ENCODE measurements around the gene CLDN25. TPM values are rescaled to one million over a fixed set of nuclear protein-coding genes. Genes with fewer than 3 reads are reported as not detected.

The CLDN25 gene
- total RNA-seq, 1 donor from 2014 or later, result not detected

DNA sequence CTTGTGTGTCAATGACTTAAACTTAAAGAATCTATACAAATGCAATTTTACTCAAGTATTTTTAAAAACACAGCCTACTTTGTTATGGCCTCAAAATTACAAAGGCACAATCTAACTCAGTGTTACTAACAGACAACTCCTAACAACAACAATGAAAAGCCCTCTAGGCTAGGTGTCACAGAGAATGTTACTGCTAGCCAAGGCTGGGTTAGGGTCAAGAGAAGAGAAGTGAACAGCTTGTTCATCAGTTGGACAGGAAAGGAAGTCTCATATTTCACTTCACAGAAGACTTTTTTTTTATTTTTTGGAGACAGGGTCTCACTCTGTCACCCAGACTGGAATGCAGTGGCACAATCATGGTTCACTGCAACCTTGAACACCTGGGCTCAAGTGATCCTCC lies 26.0 kb downstream of the CLDN25 start:
- Mint-ChIP-seq H3K36me3 (ENCODE audit: low read depth, unreplicated experiment) (peaks cover 28% of the 10 kb centered on the region), H3K9me3 (ENCODE audit: unreplicated experiment) (no peaks in the 10 kb centered on the region), H3K4me3 (ENCODE audit: unreplicated experiment) (no peak overlapping the region), H3K27ac (ENCODE audit: unreplicated experiment) (no peak overlapping the region), H3K4me1 (ENCODE audit: unreplicated experiment) (no peaks in the 10 kb centered on the region), H3K27me3 (ENCODE audit: unreplicated experiment) (no peaks in the 10 kb centered on the region)
- no peak for DNase-seq (ENCODE audit: low spot score)
- TF ChIP-seq, protein P1, sequence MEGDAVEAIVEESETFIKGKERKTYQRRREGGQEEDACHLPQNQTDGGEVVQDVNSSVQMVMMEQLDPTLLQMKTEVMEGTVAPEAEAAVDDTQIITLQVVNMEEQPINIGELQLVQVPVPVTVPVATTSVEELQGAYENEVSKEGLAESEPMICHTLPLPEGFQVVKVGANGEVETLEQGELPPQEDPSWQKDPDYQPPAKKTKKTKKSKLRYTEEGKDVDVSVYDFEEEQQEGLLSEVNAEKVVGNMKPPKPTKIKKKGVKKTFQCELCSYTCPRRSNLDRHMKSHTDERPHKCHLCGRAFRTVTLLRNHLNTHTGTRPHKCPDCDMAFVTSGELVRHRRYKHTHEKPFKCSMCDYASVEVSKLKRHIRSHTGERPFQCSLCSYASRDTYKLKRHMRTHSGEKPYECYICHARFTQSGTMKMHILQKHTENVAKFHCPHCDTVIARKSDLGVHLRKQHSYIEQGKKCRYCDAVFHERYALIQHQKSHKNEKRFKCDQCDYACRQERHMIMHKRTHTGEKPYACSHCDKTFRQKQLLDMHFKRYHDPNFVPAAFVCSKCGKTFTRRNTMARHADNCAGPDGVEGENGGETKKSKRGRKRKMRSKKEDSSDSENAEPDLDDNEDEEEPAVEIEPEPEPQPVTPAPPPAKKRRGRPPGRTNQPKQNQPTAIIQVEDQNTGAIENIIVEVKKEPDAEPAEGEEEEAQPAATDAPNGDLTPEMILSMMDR (IDR thresholded peaks at IDR 0.05; ENCODE audit: unreplicated experiment), result no peak

DNA sequence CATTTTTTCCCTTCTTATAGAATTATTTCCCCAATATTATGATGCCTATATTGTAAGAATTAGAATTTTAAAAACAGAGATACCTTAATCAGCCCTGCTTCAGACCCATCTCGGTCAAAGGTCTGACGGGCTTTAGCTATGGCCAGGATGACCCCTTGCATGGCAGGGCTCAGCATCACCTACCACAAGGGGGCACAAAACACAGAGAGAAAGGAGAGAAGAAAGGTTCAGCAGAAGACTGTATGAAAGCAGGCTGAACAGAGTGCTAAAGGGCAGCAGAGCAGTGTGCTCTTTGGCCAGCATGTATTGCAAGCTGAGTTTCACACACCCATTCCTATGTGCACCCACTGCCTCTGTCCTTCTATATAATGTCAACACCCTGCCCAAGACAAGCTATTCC lies 26.8 kb downstream of the CLDN25 start:
- Mint-ChIP-seq H3K4me3 (ENCODE audit: unreplicated experiment) (no peak overlapping the region), H3K36me3 (ENCODE audit: low read depth, unreplicated experiment) (peaks cover 25% of the 10 kb centered on the region), H3K4me1 (ENCODE audit: unreplicated experiment) (no peaks in the 10 kb centered on the region), H3K27me3 (ENCODE audit: unreplicated experiment) (no peaks in the 10 kb centered on the region), H3K9me3 (ENCODE audit: unreplicated experiment) (no peaks in the 10 kb centered on the region), H3K27ac (ENCODE audit: unreplicated experiment) (no peak overlapping the region)
- TF ChIP-seq, protein P1 (IDR thresholded peaks at IDR 0.05; ENCODE audit: unreplicated experiment), result peak; percentile 44
- peak; percentile 65 for DNase-seq (ENCODE audit: low spot score)

DNA sequence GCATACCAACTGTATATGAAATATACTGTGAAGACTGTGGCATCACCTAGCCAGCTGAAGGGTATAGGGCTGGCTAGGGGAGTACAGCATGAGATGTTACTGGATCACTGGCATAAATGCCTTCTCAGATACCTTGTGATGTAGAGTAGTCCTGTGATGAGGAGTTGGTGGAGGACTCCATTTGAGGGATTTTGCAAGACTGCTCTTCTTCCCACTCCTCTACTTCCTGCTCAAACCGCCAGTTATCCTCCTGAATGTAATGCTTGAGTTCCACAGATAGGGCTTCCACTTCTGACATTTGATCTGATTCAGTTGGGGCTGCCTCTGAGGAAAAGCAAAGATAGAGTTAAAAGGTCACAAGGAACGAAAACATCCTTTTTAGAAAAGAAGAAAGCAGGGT lies 29.3 kb downstream of the CLDN25 start:
- TF ChIP-seq, protein P1 (IDR thresholded peaks at IDR 0.05; ENCODE audit: unreplicated experiment), result no peak
- no peak for DNase-seq (ENCODE audit: low spot score)
- Mint-ChIP-seq H3K27ac (ENCODE audit: unreplicated experiment) (no peak overlapping the region), H3K36me3 (ENCODE audit: low read depth, unreplicated experiment) (peaks cover 23% of the 10 kb centered on the region), H3K9me3 (ENCODE audit: unreplicated experiment) (no peaks in the 10 kb centered on the region), H3K27me3 (ENCODE audit: unreplicated experiment) (no peaks in the 10 kb centered on the region), H3K4me3 (ENCODE audit: unreplicated experiment) (no peak overlapping the region), H3K4me1 (ENCODE audit: unreplicated experiment) (no peaks in the 10 kb centered on the region)

DNA sequence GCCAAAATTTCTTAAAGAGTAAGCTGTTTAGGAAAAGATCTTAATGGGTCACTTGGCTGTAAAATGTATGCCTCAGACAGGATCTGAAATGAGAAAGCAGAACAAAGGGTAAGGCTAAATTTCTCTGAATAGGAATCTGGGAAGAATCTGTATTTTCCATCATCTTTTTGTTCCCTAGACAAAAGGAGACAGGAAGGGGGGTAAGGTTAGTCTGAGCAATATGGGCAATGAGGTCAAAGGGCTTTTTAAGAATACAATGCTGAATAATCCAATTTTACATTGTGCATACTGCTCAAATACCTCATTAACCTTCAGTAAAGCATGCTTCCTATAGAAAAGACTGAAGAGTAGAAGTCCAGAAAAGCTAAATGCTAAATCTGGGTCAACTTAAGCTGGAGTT lies 34.6 kb downstream of the CLDN25 start:
- peaks cover 16% of the 10 kb centered on the region for H3K36me3 Mint-ChIP-seq (ENCODE audit: low read depth, unreplicated experiment)
- H3K27me3 Mint-ChIP-seq (ENCODE audit: unreplicated experiment), result no peaks in the 10 kb centered on the region
- no peaks in the 10 kb centered on the region for H3K9me3 Mint-ChIP-seq (ENCODE audit: unreplicated experiment)
- TF ChIP-seq, protein P1 (IDR thresholded peaks at IDR 0.05; ENCODE audit: unreplicated experiment), result no peak
- H3K4me3 Mint-ChIP-seq (ENCODE audit: unreplicated experiment), result no peak overlapping the region
- peak overlapping the region; percentile 5 for H3K27ac Mint-ChIP-seq (ENCODE audit: unreplicated experiment)
- no peaks in the 10 kb centered on the region for H3K4me1 Mint-ChIP-seq (ENCODE audit: unreplicated experiment)
- DNase-seq (ENCODE audit: low spot score), result no peak

DNA sequence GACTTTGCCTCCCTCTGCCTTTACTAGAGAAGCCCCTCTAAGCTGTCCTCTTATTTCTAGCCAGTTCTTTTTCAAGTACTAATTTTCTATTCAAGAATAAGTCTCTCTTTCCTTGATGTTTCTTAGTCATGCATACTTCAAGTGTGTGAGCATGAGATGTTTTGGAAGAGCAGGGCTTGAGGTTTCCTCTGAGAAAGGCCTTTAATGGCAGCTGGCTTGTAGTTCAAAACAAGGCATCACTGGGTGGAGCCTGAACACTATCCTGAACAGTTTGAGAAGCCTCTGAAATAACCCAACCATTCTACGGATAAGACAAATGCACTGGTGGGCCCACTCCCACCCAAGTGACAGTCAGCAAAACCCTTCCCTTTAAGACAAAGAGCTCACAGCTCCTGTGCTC lies 37.6 kb downstream of the CLDN25 start:
- H3K4me3 Mint-ChIP-seq (ENCODE audit: unreplicated experiment), result no peak overlapping the region
- no peaks in the 10 kb centered on the region for H3K9me3 Mint-ChIP-seq (ENCODE audit: unreplicated experiment)
- H3K4me1 Mint-ChIP-seq (ENCODE audit: unreplicated experiment), result no peaks in the 10 kb centered on the region
- TF ChIP-seq, protein P1 (IDR thresholded peaks at IDR 0.05; ENCODE audit: unreplicated experiment), result no peak
- no peak for DNase-seq (ENCODE audit: low spot score)
- peaks cover 28% of the 10 kb centered on the region for H3K36me3 Mint-ChIP-seq (ENCODE audit: low read depth, unreplicated experiment)
- H3K27ac Mint-ChIP-seq (ENCODE audit: unreplicated experiment), result no peak overlapping the region
- no peaks in the 10 kb centered on the region for H3K27me3 Mint-ChIP-seq (ENCODE audit: unreplicated experiment)
